ENCODE results near the gene C1orf116.

C1orf116 gene

DNA sequence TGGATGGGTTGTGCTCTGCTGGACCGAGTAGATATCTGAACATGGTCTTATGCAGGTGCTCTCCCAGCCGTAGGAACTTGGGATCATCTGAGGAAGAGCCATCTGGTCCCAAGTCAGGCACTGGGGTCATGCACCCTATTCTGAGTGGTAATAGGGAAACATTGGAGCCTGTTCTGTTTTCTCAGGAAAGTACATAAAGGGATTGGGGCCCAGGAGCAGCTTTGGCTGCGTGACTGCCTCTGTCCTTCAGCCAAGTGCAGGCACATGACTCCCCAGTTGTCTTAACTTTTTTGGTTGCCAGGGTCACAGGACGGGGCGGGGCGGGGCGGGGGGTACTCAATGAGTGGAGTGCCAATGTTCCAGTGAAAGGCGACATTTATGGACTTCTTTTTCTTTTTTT lies 32.0 kb upstream of the C1orf116 start:
- Histone ChIP-seq H3K9ac (ENCODE audit: low read depth, low read length, poor library complexity, severe bottlenecking) (no peak overlapping the region), H3K4me1 (ENCODE audit: insufficient read depth, low read length, poor library complexity, severe bottlenecking) (peaks cover 2% of the 10 kb centered on the region), H3K4me2 (ENCODE audit: low read depth, low read length, poor library complexity, severe bottlenecking) (no peak overlapping the region), H3K9me3 (ENCODE audit: insufficient read depth, low read depth, low read length) (no peaks in the 10 kb centered on the region), H3K9me2 (replicated peaks; ENCODE audit: low read depth, low read length) (no peaks in the 10 kb centered on the region), H3K79me2 (ENCODE audit: insufficient read depth, low read length) (no peaks in the 10 kb centered on the region), H3K27me3 (ENCODE audit: insufficient read depth, low read length, poor library complexity, severe bottlenecking) (no peaks in the 10 kb centered on the region), H2AFZ (ENCODE audit: low read length) (no peak overlapping the region), H3K4me3 (ENCODE audit: low read length, poor library complexity, severe bottlenecking) (no peak overlapping the region), H4K20me1 (ENCODE audit: insufficient read depth, low read length, poor library complexity, severe bottlenecking) (no peaks in the 10 kb centered on the region), H3F3A (ENCODE audit: low read depth) (no peaks in the 10 kb centered on the region), H3K36me3 (ENCODE audit: insufficient read depth, low read length) (no peaks in the 10 kb centered on the region)
- TF ChIP-seq EZH2phosphoT487 (IDR thresholded peaks at IDR 0.05; ENCODE audit: borderline replicate concordance) = no peak
- TF ChIP-seq, protein P1, sequence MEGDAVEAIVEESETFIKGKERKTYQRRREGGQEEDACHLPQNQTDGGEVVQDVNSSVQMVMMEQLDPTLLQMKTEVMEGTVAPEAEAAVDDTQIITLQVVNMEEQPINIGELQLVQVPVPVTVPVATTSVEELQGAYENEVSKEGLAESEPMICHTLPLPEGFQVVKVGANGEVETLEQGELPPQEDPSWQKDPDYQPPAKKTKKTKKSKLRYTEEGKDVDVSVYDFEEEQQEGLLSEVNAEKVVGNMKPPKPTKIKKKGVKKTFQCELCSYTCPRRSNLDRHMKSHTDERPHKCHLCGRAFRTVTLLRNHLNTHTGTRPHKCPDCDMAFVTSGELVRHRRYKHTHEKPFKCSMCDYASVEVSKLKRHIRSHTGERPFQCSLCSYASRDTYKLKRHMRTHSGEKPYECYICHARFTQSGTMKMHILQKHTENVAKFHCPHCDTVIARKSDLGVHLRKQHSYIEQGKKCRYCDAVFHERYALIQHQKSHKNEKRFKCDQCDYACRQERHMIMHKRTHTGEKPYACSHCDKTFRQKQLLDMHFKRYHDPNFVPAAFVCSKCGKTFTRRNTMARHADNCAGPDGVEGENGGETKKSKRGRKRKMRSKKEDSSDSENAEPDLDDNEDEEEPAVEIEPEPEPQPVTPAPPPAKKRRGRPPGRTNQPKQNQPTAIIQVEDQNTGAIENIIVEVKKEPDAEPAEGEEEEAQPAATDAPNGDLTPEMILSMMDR (conservative IDR thresholded peaks at IDR 0.05; ENCODE audit: low read length) = no peak

DNA sequence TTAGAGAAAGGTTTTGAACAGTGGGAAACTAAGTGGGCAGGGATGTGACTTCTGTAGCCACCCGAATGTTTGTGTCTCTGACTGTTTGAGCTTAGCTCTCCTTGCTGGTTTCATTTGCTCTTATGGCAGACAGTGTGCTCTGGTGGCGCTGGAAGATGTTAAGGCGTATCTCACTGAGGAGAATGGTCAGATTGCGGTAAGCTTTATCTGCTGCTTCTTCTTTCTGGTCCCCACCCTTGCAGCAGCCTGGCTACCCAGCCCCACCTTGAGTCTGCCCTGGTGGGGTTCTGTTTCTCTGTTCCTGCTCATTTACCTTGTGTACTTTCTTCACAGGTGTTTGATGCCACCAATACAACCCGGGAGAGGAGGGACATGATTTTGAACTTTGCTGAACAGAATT lies 30.5 kb upstream of the C1orf116 start:
- no peak overlapping the region for H2AFZ ChIP-seq (ENCODE audit: low read length)
- no peaks in the 10 kb centered on the region for H3K9me3 ChIP-seq (ENCODE audit: insufficient read depth, low read depth, low read length)

DNA sequence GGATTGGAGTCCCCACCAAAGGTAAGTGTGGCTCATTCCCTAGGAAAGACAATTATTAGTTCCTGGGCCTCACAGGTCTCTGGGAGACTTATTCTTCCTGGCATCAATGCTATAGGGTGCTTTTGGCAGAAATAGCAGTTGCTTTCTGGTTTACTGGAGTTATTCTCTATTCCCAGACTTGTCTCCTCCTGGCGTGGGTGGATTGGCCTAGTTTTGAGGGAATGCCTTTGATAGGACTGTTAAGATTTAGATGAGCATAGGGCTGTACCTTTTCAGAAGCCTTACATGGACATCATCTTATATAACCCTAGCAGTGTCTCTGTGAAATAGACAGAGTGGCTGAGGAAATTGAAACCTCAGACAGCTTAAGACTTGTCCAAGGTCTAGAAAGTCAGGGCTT lies 29.5 kb upstream of the C1orf116 start:
- Histone ChIP-seq H3K4me3 (ENCODE audit: low read length, poor library complexity, severe bottlenecking) (no peak overlapping the region), H3K36me3 (ENCODE audit: insufficient read depth, low read length) (no peaks in the 10 kb centered on the region), H2AFZ (ENCODE audit: low read length) (no peak overlapping the region), H3K9me3 (ENCODE audit: insufficient read depth, low read depth, low read length) (no peaks in the 10 kb centered on the region), H3K27me3 (ENCODE audit: insufficient read depth, low read length, poor library complexity, severe bottlenecking) (no peaks in the 10 kb centered on the region), H3K9me2 (replicated peaks; ENCODE audit: low read depth, low read length) (no peaks in the 10 kb centered on the region), H3K4me1 (ENCODE audit: insufficient read depth, low read length, poor library complexity, severe bottlenecking) (no peaks in the 10 kb centered on the region), H3F3A (ENCODE audit: low read depth) (no peaks in the 10 kb centered on the region), H3K9ac (ENCODE audit: low read depth, low read length, poor library complexity, severe bottlenecking) (no peak overlapping the region), H3K4me2 (ENCODE audit: low read depth, low read length, poor library complexity, severe bottlenecking) (no peak overlapping the region), H4K20me1 (ENCODE audit: insufficient read depth, low read length, poor library complexity, severe bottlenecking) (no peaks in the 10 kb centered on the region), H3K79me2 (ENCODE audit: insufficient read depth, low read length) (no peaks in the 10 kb centered on the region)
- no peak for TF ChIP-seq EZH2phosphoT487 (IDR thresholded peaks at IDR 0.05; ENCODE audit: borderline replicate concordance)
- TF ChIP-seq, protein P1 (conservative IDR thresholded peaks at IDR 0.05; ENCODE audit: low read length) = no peak

More for the DNA sequence above, 30.5 kb upstream of the C1orf116 start:
- Histone ChIP-seq H4K20me1 (ENCODE audit: insufficient read depth, low read length, poor library complexity, severe bottlenecking) (no peaks in the 10 kb centered on the region), H3K36me3 (ENCODE audit: insufficient read depth, low read length) (no peaks in the 10 kb centered on the region), H3F3A (ENCODE audit: low read depth) (no peaks in the 10 kb centered on the region), H3K4me3 (ENCODE audit: low read length, poor library complexity, severe bottlenecking) (no peak overlapping the region), H3K9me2 (replicated peaks; ENCODE audit: low read depth, low read length) (no peaks in the 10 kb centered on the region), H3K9ac (ENCODE audit: low read depth, low read length, poor library complexity, severe bottlenecking) (no peak overlapping the region), H3K4me1 (ENCODE audit: insufficient read depth, low read length, poor library complexity, severe bottlenecking) (no peaks in the 10 kb centered on the region), H3K27me3 (ENCODE audit: insufficient read depth, low read length, poor library complexity, severe bottlenecking) (no peaks in the 10 kb centered on the region), H3K79me2 (ENCODE audit: insufficient read depth, low read length) (no peaks in the 10 kb centered on the region), H3K4me2 (ENCODE audit: low read depth, low read length, poor library complexity, severe bottlenecking) (no peak overlapping the region)
- TF ChIP-seq, protein P1 (conservative IDR thresholded peaks at IDR 0.05; ENCODE audit: low read length) = no peak
- TF ChIP-seq EZH2phosphoT487 (IDR thresholded peaks at IDR 0.05; ENCODE audit: borderline replicate concordance) = no peak
